HCEC 1CT (cell line): ENCODE data around the gene PDS5B.
"Not testable (repeated sequence)": the region's sequence is repeated elsewhere in the genome, so short reads cannot be mapped to it uniquely, and the experiment has no call there.

Experiments used
- DNase-seq: peaks from one replicate; pipeline ENCODE4 v3.0.0-alpha.2; 2017

The PDS5B gene

GRCh38 chr13:32660227-32660626 is 74.0 kb downstream of the PDS5B start:
- no peak for DNase-seq

- no peak for DNase-seq
These were observed 75.4 kb downstream of the PDS5B start for GRCh38 chr13:32661685-32662084.

- no peak for DNase-seq
These were observed 77.4 kb downstream of the PDS5B start for GRCh38 chr13:32663660-32664059.

GRCh38 chr13:32666990-32667571 is 80.8 kb downstream of the PDS5B start:
- DNase-seq = no peak

GRCh38 chr13:32669030-32669646 is 82.9 kb downstream of the PDS5B start:
- DNase-seq = peak; percentile 56

GRCh38 chr13:32674503-32674902 is 88.3 kb downstream of the PDS5B start:
- DNase-seq = no peak

GRCh38 chr13:32676242-32676641 is 90.0 kb downstream of the PDS5B start:
- DNase-seq = no peak

GRCh38 chr13:32682130-32682529 is 95.9 kb downstream of the PDS5B start:
- no peak for DNase-seq

GRCh38 chr13:32682740-32683139 is 96.5 kb downstream of the PDS5B start:
- DNase-seq = no peak

GRCh38 chr13:32687275-32687674 is 101.0 kb downstream of the PDS5B start:
- no peak for DNase-seq

GRCh38 chr13:32695602-32696250 is 109.5 kb downstream of the PDS5B start:
- DNase-seq = no peak

GRCh38 chr13:32707471-32707870 is 121.2 kb downstream of the PDS5B start:
- DNase-seq = no peak

GRCh38 chr13:32713397-32713796 is 127.1 kb downstream of the PDS5B start:
- DNase-seq = no peak

- not testable (repeated sequence) for DNase-seq
These were observed 129.9 kb downstream of the PDS5B start for GRCh38 chr13:32716201-32716600.

- peak; percentile 41 for DNase-seq
These were observed 133.8 kb downstream of the PDS5B start for GRCh38 chr13:32720026-32720425.

- DNase-seq = not testable (repeated sequence)
These were observed 135.1 kb downstream of the PDS5B start for GRCh38 chr13:32721131-32722034.

GRCh38 chr13:32722340-32722739 is 136.1 kb downstream of the PDS5B start:
- DNase-seq = no peak

- no peak for DNase-seq
These were observed 137.7 kb downstream of the PDS5B start for GRCh38 chr13:32723987-32724386.

- DNase-seq = no peak
These were observed 140.3 kb downstream of the PDS5B start for GRCh38 chr13:32726374-32727037.

- no peak for DNase-seq
These were observed 142.1 kb downstream of the PDS5B start for GRCh38 chr13:32728327-32728726.

- not testable (repeated sequence) for DNase-seq
These were observed 142.8 kb downstream of the PDS5B start for GRCh38 chr13:32729097-32729496.

- no peak for DNase-seq
These were observed 144.8 kb downstream of the PDS5B start for GRCh38 chr13:32731074-32731473.

GRCh38 chr13:32731576-32731975 is 145.3 kb downstream of the PDS5B start:
- DNase-seq = peak; percentile 56
